AG04449 (cell line): ENCODE measurements around the gene MYCBP.

Experiments used
- CTCF ChIA-PET: fragments of 350-600 bp; formaldehyde crosslinking; extraction: SDS; loops from one replicate; lab custom pipeline; 2021; ENCODE audit warnings: antibody characterized with exemption; lab: Yijun Ruan, JAX
- POLR2A ChIA-PET: fragments of 400-600, 350-600 bp; formaldehyde crosslinking; extraction: SDS; loops from one replicate; lab custom pipeline; 2020; ENCODE audit warnings: antibody characterized with exemption, inconsistent platforms; lab: Yijun Ruan, JAX
- DNase-seq: peaks from one replicate; pipeline ENCODE4 v3.0.0-alpha.2; 2010; ENCODE audit warnings: low read depth, low spot score
- H3K4me3 ChIP-seq: 2 replicates; pipeline ENCODE4 v1.5.1; 2011; ENCODE audit warnings: low read depth, mild to moderate bottlenecking, control low read depth, low read length
- TF ChIP-seq, protein P1 (sequence below): IDR thresholded peaks from one replicate; pipeline ENCODE4 v1.5.1; 2011; ENCODE audit warnings: mild to moderate bottlenecking, moderate library complexity, low read length, control low read depth, inconsistent platforms; ENCODE audit not compliant: insufficient read depth; ENCODE audit errors: missing control alignments

MYCBP gene

DNA sequence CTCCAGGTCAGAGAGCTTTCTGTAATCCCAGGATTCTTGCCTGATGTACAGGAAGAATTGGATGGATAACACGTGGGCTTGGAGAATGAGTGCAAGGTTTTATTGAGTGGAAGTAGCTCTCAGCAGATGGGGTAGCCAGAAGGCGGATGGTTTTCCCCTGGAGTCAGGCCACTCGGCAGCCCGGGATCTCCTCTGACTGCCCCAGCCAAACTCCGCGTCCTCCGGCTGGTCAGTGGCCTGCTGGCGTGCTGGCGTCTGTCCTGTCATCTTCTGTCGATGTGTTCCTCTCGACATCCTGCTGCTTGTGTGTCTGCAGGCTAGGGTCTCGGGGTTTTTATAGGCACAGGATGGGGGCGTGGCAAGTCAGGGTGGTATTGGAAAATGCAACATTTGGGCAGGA is 35.7 kb upstream of the MYCBP start:
- H3K4me3 ChIP-seq: no peak overlapping the region
- POLR2A ChIA-PET: no interaction called here
- CTCF ChIA-PET: no interaction called here
- DNase-seq: no peak
- TF ChIP-seq, protein P1, sequence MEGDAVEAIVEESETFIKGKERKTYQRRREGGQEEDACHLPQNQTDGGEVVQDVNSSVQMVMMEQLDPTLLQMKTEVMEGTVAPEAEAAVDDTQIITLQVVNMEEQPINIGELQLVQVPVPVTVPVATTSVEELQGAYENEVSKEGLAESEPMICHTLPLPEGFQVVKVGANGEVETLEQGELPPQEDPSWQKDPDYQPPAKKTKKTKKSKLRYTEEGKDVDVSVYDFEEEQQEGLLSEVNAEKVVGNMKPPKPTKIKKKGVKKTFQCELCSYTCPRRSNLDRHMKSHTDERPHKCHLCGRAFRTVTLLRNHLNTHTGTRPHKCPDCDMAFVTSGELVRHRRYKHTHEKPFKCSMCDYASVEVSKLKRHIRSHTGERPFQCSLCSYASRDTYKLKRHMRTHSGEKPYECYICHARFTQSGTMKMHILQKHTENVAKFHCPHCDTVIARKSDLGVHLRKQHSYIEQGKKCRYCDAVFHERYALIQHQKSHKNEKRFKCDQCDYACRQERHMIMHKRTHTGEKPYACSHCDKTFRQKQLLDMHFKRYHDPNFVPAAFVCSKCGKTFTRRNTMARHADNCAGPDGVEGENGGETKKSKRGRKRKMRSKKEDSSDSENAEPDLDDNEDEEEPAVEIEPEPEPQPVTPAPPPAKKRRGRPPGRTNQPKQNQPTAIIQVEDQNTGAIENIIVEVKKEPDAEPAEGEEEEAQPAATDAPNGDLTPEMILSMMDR: no peak

DNA sequence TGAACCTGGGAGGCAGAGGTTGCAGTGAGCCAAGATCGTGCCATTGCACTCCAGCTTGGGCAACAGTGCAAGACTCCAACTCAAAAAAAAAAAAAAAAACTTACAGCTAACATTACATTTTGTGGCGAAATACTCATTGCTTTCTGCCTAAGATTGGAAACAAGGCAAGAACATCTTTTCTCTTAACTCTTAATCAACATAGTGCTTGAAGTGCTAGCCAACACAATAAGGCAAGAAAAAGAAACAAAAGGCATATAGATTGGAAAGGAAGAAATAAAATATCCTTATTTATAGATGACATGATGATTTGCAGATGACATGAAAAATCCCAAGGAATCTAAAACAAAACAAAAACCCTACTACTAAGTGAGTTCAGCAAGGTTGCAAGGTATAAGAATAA is 32.8 kb upstream of the MYCBP start:
- CTCF ChIA-PET: no interaction called here
- TF ChIP-seq, protein P1: no peak
- no peak overlapping the region for H3K4me3 ChIP-seq
- POLR2A ChIA-PET: no interaction called here
- no peak for DNase-seq

DNA sequence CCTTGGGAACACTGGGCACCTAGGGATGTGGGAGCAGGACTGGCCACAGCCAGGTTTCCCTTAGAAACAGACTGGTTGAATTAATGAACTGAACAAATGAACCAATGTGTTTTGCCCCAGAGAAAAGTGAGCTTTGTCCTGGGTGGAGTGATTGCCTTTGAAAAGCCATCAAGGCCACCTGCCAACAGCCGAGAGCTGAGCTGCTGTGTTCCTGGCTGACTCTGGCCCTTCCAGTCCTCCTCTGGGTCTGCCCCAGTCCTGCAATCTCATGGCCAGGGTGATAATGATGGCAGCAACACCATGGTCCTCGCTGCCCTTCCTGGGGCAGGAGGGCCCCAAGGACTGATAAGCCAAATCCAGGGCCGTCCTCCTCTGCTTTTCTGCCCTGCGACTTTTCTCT is 26.4 kb upstream of the MYCBP start:
- no peak overlapping the region for H3K4me3 ChIP-seq
- DNase-seq: no peak
- CTCF ChIA-PET: interaction anchor here (0.9 kb wide), 1 partner anchor 17 kb away, joined by 3 read pairs; no protein-coding TSS in a partner anchor
- TF ChIP-seq, protein P1: no peak
- POLR2A ChIA-PET: no interaction called here

DNA sequence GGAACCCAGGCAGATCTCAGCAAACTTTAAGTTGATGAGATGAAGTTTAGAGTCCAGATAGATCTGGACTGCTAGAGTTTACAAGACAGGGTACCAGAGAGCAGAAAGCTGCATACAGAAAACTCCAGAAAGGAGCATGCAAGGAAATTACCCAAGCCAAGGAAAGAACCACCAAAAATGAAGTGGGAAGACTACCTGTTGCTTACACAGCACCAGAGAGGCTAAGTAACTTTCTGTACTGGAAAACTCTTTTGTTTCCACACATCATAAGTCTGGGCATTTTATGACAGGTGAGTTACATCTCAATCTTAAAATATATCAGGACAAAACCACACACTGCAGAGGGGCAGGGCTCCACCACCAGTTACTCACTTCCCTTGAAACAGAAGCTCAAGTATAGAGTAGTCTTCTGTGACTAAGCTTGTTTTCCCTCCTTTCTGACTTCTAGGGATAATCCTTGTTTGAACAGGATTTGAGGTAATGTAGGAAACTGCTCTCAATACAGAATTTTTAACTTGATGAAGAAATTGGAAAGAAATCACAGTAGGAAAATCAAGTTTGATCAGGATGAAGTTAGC is 25.6 kb upstream of the MYCBP start:
- H3K4me3 ChIP-seq: no peak overlapping the region
- TF ChIP-seq, protein P1: no peak
- DNase-seq: no peak
- ChIA-PET POLR2A (no interaction called here), CTCF (interaction anchor here (0.9 kb wide), 2 partner anchors 9 to 17 kb away, joined by 3 read pairs; no protein-coding TSS in a partner anchor)

DNA sequence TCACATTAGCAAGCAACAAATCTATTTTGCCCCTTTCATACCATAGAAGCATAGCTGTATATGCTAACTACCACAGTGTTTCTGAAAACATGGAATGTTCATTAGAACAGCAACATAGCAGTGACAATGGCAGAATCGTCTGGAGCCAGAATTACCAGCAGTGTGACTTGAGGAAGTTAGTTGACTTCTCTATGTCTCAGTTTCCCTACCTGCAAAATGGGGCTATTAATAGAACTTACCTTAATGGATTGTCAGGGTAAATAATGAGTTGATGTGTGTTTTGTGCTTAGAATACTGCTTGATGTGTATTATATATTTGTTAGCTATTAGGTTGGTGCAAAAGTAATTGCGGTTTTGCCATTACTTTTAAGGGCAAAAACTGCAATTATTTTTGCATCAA is 23.0 kb upstream of the MYCBP start:
- DNase-seq: no peak
- ChIA-PET POLR2A (no interaction called here), CTCF (interaction anchor here (0.6 kb wide), 1 partner anchor 137 kb away, joined by 4 read pairs; no protein-coding TSS in a partner anchor)
- H3K4me3 ChIP-seq: no peak overlapping the region
- TF ChIP-seq, protein P1: no peak

DNA sequence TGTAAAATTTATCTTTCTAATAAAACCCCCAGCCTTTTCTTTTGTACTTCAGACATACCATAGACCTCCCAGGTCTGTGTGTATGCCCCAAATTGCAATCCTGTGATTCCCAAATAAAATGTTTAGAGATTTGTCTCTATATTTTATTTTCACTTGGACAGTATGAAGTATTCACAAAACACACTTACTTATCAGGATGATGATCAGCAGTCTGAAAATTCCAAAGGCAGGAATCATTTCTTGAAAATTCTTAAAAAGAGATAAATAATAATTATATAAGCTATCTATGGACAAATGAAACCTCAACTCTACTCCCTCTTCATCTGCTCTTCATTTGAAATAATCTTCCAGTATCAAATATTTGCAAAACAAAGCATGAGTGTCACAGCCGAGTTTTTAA is 19.8 kb upstream of the MYCBP start:
- POLR2A ChIA-PET: interaction anchor here (1.1 kb wide), 1 partner anchor 14 kb away, joined by 3 read pairs; no protein-coding TSS in a partner anchor
- DNase-seq: no peak
- H3K4me3 ChIP-seq: no peak overlapping the region
- TF ChIP-seq, protein P1: no peak
- CTCF ChIA-PET: interaction anchor here (1.2 to 1.3 kb wide), 3 partner anchors 9 to 199 kb away, joined by 3 to 5 read pairs (median 3); partner anchors contain the start of gene GJA9
